GM19238 (cell line): ENCODE measurements around the gene PRM2.
A peak's percentile ranks its signal among the peaks of the same experiment; 100 is the strongest.

Source experiments
- DNase-seq: peaks from one replicate; pipeline ENCODE4 v3.0.0; 2011; ENCODE audit warnings: low spot score; ENCODE audit not compliant: insufficient read length

The PRM2 gene

GRCh38 chr16:11262915-11263314 is 13.4 kb downstream of the PRM2 start:
- no peak for DNase-seq

DNA sequence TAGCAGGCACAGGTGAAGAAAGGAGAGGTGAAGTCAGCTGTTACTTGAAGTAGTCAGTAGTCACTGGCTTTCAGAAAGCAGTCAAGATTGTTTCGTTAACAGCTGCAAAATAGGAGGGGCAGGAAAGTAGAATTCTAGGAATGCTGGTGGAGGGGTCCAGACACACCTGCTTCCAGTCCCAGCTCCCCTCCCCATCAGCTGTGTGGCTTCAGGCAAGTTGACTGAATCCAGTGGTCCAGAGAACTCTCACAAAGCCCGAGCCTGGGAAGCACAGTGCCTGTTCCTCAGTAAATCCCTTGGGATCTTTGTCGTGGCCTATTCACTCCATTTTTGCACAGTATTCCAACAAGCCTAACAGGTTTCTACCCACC is 15.7 kb downstream of the PRM2 start:
- DNase-seq, result no peak

DNA sequence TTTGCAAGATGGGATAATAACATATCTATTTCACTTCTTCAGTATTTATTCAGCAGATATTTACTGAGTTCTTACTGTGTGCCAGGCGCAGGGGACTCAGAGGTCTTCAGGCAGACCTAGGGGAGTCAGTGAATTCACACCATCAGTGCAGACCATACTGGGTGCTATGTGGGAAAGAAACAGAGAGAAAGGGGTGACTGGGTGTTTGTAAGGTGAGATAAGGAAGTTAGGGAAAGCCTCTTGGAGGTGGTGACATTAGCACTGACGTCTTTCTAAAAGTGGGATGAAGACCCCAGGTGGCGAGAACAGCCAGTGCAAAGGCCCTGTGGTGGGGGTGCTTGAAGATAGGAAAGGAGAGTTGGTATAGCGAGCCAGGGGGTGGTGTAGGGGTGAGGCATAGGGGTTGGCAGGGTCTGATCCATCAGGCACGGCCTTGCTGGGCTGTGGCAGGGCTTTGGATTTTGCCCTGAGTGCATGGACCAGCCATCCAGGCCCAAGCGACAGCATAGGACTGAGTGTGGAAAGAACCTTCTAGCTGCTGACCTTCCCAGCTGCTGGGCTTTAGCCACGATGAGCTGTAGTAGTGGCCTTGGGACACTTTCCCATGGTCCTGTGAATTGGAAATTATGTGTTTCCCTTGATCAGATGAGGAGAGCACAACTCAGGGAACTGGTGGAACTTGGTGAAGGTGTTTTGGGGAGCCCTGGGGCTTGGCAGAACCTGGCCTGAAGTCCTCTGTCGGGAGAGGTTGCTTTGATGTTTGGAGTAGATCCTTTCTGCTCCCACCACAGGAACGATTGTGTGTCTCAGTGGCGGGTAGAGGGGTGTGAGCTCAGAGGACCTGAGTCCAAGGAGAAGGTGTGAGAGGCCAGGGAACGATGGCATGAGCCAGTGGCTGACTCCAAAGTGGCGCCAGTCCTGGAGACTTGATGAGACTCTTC is 16.4 kb downstream of the PRM2 start:
- no peak for DNase-seq

- DNase-seq, result peak; percentile 71
Measured at GRCh38 chr16:11258553-11259492, 17.5 kb downstream of the PRM2 start.

DNA sequence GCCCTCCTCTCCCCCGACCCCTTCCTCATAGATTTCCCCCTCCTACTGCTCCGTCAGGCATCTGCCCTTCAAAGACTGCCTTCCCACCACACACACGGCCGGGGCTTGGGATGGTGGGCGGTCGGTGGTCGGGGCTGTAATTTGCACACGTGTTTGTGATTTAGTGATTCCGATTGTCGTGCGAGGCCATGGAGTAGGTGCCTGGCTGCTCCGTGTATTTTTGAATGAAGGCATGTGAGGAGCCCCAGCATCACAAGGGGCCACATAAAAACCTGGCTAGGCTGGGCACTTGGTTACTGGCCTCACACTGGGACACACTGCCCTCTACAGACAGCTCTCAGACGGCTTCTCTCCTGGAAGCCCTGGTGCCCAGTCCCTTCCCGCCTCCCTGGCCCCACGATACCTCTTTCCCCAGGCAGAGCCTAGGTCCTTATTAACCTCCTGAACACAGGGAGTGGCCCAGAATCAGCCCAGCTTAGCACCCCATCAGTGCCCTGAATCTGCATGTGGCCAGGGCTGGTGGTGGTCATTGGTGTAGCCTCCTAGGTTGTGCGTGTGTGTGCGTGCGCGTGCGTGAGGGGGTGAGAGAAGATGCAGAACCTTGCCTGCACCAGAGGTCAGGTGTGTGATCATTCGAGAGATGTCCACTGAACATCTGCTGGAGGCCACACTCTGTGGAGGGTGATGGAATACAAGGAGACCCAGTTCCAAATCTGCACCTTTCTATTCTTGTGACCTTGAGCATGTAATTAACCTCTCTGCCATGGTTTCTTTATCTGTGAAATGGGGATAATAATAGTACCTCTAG is 18.9 kb downstream of the PRM2 start:
- no peak for DNase-seq

DNA sequence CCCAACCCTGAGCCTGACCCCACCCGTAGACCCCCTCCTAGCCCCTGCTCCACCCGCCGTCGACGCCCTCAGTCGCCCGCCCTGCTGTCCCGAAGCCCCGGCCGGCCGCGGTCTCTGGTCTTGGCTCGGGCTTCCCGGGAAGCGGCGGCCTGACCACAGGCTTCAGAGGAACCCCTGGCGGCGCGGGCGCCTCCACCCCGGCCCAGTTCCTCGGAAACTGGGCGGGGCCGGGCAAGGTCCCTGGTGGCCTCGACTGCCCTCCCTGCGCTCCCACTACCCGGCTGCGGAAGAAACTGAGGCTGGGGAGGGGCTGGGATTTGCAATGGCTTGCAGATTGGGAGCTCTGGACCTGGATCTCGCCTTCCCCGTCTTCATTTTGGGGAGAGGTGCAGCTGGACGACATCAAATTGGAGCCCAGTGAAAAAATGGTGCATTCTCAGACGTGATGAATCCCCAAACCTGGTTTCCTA is 19.6 kb downstream of the PRM2 start:
- no peak for DNase-seq

DNA sequence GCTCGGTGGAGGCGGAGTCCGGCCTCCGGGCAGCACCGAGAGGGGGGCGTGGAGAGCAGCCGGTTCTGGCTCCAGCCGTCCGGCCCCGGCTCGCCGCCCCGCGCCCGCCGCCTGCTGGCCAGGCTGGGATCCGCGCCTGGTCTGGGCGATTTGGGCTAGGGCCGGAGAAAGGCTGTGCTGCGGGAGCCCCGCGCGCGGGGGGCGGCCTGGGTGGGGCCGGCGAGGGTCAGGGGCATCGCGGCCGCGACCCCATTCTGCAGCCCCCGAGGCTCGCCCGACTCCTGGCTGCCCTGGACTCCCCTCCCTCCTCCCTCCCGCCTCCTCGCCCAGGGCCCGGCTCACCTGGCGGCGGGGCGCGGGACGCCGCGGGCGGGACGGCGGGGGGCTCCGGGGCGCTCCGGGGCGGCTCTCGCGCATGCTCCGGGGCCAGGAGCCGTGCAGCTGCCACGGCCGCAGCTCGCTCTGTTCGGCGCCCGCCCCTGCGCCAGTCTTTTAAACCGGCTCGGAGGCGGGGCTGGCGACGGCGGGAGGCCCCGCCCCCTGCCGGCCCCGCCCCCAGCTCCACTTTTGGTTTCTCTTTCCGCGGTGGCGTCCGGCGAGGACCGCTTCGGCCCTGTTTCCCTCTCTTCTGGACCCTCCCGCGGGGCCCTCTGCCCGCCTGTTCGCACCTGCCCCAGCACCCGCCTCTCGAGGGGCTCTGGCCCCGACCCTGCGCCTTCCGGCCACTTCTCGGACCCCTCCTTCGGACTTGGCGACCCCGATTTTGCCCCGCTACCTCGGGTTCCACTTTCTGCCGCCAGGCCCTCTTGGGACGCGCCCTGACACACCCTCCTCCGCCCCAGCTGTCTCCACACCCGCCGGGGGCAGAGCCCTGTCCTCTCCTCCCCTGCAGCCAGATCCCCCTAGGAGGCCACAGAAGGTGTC is 20.3 kb downstream of the PRM2 start, which contains the start of gene SOCS1:
Gene SOCS1 (minus strand): TSS at position 468 of the 924 bp plus-strand sequence. CDS start 726 bp downstream, outside the sequence.
- peak; percentile 88 for DNase-seq

DNA sequence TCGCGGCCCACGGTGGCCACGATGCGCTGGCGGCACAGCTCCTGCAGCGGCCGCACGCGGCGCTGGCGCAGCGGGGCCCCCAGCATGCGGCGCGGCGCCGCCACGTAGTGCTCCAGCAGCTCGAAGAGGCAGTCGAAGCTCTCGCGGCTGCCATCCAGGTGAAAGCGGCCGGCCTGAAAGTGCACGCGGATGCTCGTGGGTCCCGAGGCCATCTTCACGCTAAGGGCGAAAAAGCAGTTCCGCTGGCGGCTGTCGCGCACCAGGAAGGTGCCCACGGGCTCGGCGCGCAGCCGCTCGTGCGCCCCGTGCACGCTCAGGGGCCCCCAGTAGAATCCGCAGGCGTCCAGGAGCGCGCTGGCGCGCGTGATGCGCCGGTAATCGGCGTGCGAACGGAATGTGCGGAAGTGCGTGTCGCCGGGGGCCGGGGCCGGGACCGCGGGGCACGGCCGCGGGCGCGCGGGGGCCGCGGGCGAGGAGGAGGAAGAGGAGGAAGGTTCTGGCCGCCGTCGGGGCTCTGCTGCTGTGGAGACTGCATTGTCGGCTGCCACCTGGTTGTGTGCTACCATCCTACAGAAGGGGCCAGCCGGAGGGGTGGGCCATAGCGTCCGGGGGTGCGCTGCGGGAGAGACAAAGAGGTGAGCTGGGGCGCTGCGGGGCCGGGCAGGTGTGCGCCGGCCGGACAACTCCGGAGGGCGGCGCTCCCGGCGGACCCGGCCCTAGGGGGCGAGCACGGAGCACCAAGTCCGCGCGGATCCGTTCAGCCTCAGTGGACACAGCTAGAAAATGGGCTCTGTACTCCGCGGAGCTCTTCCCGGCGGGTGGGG is 21.2 kb downstream of the PRM2 start:
- peak; percentile 61 for DNase-seq

DNA sequence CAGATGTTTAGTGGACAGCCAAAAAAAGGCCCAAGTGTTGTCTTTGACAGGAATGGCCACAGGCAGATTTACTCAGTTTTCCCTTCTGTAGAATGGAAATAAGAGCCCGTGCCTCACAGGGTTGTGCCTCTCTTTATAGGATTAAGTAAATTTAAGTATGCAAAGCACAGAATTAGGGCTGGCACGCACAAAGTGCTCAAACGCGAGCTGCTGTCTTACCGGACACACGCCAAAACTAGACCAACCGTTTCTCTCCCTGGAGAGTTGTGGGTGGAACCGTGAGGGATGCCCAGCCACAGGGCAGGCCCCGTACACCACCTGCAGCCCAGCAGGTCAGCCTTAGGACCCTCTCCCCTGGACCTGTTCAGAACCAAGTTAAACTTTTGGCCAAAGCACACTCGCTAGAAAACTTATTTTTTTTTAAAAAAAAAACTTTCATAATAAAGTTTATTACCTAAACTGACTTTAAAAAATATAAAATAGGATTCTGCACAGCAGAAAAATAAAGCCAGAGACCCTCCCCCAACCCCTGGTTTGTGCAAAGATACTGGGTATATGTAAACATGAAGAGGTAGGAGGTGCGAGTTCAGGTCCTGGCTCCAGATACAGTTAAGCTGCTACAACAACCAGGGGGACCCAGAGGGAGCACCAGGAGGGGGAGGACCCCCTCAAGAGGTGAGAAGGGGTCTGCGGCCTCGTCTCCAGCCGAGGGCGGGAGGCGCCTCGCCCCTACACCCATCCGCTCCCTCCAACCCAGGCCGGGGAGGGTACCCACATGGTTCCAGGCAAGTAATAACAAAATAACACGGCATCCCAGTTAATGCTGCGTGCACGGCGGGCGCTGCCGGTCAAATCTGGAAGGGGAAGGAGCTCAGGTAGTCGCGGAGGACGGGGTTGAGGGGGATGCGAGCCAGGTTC is 22.0 kb downstream of the PRM2 start:
- no peak for DNase-seq

GRCh38 chr16:11253009-11253994 is 23.0 kb downstream of the PRM2 start:
- DNase-seq, result no peak

- no peak for DNase-seq
Measured at GRCh38 chr16:11252482-11252931, 23.8 kb downstream of the PRM2 start.

DNA sequence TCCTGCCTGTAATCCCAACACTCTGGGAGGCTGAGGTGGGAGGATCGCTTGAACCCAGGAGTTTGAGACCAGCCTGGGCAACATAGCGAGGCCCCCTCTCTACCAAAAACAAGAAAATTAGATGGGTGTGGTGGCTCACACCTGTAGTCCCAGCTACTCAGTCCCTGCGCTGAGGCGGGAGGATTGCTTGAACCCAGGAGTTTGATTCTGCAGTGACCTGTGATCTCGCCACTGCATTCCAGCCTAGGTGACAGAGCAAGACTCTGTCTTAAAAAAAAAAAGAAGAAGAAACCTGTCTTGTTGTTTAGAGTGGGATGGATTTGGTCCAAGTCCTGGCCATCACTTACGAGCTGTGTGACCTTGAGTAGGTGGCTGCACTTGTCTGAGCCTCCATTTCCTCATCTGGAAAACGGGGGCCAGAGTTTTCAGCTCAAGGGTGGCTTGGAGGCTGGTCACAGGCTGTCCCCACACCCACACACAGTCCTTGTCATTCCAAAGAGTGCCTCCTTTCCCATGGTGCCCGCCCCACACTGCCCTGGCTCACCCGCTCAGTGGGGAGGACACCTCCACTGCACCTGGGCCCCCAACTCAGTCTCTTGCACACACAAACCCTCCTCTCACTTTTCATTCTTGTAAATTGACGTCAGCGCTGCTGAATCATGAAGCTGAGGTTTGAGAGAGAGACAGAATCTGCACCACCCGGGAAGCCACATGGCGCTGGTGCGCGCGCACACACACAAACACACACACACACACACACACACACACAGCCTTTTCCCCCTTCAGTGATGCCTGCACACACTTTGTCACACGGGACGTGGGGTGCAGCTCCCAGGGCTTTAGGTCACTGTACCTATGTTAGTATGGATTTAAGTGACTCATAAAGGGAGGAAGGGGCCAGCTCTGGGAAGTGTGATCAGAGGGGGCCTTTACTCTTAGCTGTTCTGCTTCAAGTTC is 24.5 kb downstream of the PRM2 start:
- no peak for DNase-seq

DNA sequence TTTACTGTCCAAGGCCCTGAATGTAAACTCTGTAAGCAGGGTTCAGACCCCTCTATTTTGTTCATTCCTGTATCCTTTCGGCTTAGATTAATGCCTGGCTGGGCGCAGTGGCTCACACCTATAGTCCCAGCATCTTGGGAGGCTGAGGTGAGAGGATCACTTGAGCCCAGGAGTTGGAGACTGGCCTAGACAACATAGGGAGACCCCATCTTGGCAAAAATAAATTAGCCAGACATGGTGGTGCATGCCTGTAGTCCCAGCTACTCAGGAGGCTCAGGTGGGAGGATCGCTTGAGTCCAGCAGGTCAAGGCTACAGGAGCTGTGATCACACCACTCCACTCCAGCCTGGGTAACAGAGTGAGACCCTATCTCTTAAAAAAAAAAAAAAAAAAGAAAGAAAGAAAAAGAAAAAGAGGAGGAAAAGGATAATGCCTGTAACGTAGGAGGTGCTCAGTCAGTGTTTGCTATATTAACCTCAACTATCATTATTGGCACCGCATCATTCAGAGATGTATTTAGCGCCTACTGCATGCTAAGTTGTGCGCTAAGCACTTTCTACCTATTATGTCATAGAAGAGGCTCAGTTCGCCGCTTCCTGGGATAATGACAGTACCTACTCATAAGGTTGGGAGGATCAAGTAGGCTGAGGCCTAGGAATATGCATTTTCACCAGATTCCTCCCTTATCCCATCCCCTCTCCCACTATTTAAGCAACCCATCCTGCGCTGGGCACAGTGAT is 25.3 kb downstream of the PRM2 start:
- no peak for DNase-seq

GRCh38 chr16:11250091-11250785 is 26.0 kb downstream of the PRM2 start:
- DNase-seq, result no peak
